Measurements from ENCODE around the gene WDR5. TPM values are rescaled to one million over a fixed set of nuclear protein-coding genes. Genes with fewer than 3 reads are reported as not detected.

Gene WDR5
- total RNA-seq, 1 donor from 2014 or later: 16.1 TPM

DNA sequence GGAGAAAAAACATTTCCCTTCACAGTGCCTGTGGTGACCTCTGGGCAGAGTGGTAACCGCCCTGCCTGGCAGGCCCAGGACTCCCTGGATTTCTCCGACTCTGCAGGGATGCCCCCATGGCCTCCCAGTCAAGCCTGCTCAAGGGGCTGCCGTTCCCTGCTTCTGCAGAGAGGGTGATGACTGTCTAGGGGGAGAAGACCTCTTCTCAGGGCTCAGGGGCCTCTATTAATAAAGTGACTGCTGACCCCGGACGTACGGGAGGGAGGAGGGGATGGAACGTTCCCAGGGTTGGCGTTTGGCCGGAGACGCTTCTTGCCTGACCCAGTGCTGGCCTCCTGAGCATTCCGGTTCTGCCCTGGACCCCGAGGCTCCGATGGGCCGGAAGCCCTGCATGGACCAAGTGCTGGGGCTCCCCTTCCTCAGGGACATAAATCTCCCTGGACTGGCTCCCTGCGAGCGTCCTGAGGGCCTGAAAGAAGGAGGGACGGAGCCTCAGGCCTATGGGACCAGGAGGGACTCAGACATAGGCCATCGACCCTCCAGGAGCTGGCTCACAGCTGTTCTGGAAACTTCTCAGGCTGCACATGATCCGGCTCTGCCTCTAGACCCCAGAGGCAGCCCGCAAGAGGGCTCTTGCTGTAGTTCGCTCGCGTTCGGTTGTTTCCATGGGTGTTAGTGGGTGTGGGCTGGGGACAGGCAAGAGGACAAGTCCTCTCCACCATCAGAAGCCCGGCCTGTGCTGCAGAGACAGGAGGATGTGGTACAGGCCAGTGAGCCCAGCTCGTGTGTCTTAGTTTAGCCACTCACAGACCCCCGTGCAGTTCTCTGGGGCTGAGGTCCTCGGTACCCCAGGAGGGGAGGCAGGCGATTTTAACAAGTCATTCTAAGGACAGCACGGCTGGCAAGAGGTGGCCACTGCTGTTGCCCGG, 36.6 kb downstream of the WDR5 start:
- Histone ChIP-seq H3K27me3 (ENCODE audit: control insufficient read depth, insufficient read depth, low read length) (peaks cover 5% of the 10 kb centered on the region), H3K4me3 (ENCODE audit: low read depth, low read length) (no peak overlapping the region), H3K36me3 (ENCODE audit: control insufficient read depth, insufficient read depth, low read length) (no peaks in the 10 kb centered on the region)
- no peak for TF ChIP-seq CTCF (IDR thresholded peaks at IDR 0.05; ENCODE audit: insufficient read depth, low read length, severe bottlenecking)
- FAIRE-seq (no peak), DNase-seq (ENCODE audit: low read depth) (no peak)

DNA sequence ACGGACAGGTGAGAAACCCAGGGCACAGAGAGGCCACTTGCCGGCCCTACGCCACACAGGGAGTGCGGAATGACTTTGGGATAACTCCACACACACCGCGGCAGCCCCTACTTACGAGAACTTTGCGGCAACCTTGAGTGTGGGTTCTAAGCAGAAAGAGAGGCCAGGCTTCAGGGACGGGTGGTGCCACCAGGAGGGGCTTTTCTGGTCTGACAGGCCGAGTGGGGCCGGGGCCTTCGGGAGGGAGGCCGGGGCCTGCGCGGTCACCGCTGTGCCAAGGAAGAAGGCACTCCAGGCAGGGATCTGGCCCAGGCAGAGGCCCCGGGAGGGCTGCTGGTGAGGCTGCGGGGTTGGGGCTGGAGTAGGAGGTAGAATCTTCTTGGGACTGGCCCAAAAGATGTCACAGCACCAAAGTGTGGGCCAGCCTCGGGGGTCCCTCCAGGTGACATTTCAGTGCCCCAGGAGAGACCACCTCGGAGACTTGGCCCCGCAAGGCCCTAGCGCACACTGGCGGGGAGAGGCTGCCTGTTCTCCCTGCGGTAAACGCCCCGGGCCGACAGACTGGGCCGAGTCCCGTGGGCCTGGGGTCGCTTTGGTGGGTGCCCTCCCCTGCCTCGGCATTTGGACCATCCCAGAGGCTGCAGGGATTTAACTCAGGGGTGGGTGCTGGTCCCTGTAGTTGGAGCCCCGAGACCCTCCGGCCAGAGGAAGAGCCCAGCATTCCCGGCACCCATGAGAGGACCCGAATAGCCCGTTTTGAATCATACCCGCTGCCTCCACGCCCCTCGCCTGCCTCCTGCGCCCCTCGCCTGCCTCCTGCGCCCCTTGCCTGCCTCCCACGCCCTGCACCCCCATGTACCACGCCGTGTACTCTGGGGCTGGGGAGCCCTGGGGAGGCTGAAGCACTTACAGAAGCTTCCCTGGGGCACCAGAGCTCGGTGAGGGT, 37.5 kb downstream of the WDR5 start:
- TF ChIP-seq CTCF (IDR thresholded peaks at IDR 0.05; ENCODE audit: insufficient read depth, low read length, severe bottlenecking): no peak
- H3K4me3 ChIP-seq (ENCODE audit: low read depth, low read length): no peak overlapping the region
- H3K27me3 ChIP-seq (ENCODE audit: control insufficient read depth, insufficient read depth, low read length): peaks cover 7% of the 10 kb centered on the region
- FAIRE-seq (no peak), DNase-seq (ENCODE audit: low read depth) (no peak)
- no peaks in the 10 kb centered on the region for H3K36me3 ChIP-seq (ENCODE audit: control insufficient read depth, insufficient read depth, low read length)

DNA sequence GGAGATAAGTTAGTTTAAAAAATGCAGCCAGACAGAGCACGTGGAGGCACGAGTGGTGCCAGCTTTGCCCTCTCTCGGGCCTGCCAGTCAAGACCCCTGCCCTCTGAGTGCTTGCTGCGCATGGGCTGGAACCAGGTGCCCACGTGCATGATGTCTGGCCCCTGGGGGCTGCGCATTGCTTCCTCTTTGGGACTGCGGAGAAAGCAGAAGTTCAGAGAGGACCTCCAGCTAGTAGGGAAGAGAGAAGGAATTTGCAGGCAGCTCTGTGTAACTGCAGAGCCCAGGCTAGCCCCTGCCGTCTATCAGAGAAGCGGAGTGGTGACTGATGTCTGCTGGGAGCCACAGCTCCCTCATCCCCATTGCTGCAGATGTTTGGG, 38.2 kb downstream of the WDR5 start:
- no peak for TF ChIP-seq CTCF (IDR thresholded peaks at IDR 0.05; ENCODE audit: insufficient read depth, low read length, severe bottlenecking)
- DNase-seq (ENCODE audit: low read depth) (no peak), FAIRE-seq (no peak)
- peaks cover 7% of the 10 kb centered on the region for H3K27me3 ChIP-seq (ENCODE audit: control insufficient read depth, insufficient read depth, low read length)
- H3K4me3 ChIP-seq (ENCODE audit: low read depth, low read length): no peak overlapping the region
- H3K36me3 ChIP-seq (ENCODE audit: control insufficient read depth, insufficient read depth, low read length): no peaks in the 10 kb centered on the region

DNA sequence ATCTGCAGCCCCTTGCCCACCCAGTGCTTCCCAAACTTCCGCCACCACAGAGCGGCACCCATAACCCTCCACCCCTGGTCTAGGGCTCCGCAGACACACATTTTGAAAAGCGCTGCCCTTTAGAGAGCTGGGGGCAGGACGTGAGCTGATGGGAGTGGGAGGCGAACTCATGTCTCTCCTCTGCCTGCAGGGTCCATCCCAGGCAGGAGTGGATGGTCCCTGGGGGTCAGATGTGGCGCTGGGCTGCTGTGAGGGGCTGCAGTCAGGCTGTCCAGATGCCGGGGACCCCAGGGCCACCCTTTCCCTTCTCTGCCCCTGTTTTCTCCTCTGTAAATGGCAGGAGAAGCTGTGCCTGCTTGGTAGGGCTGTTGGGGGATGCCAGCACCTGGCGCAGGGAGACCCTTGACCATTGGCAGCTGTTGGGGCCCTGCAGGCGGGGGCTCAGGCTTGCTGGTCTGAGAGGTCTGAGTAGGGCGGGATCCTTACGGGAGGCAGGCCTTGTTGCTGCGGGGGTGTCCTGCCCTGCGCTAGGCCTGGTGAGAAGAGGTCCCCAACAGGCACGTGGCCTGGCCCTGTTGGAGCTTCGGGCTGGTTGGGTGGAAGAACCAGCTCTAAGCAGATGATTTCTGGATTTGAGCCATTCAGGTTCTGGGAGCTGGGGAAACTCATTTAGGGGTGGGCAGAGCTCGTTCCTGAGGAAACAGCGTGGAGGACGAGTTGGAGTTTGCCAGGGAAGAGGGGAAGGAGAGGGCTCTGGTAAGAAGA, 38.8 kb downstream of the WDR5 start:
- peaks cover 7% of the 10 kb centered on the region for H3K27me3 ChIP-seq (ENCODE audit: control insufficient read depth, insufficient read depth, low read length)
- no peak overlapping the region for H3K4me3 ChIP-seq (ENCODE audit: low read depth, low read length)
- FAIRE-seq (no peak), DNase-seq (ENCODE audit: low read depth) (no peak)
- TF ChIP-seq CTCF (IDR thresholded peaks at IDR 0.05; ENCODE audit: insufficient read depth, low read length, severe bottlenecking): no peak
- H3K36me3 ChIP-seq (ENCODE audit: control insufficient read depth, insufficient read depth, low read length): no peaks in the 10 kb centered on the region

GRCh38 chr9:134175291-134175807, 39.5 kb downstream of the WDR5 start:
- DNase-seq (ENCODE audit: low read depth) (no peak), FAIRE-seq (no peak)
- H3K27me3 ChIP-seq (ENCODE audit: control insufficient read depth, insufficient read depth, low read length): peaks cover 7% of the 10 kb centered on the region

More at GRCh38 chr9:134175291-134175807, 39.5 kb downstream of the WDR5 start:
- H3K36me3 ChIP-seq (ENCODE audit: control insufficient read depth, insufficient read depth, low read length): no peaks in the 10 kb centered on the region
- no peak for TF ChIP-seq CTCF (IDR thresholded peaks at IDR 0.05; ENCODE audit: insufficient read depth, low read length, severe bottlenecking)
- H3K4me3 ChIP-seq (ENCODE audit: low read depth, low read length): no peak overlapping the region
